NCI-H345 treated with DMSO at 0.1 percent for 48 hours (cell line): ENCODE results near the gene MPDZ.
"Not testable (repeated sequence)": the region's sequence is repeated elsewhere in the genome, so short reads cannot be mapped to it uniquely, and the experiment has no call there.

Source experiments
- DNase-seq: peaks from one replicate; lab custom pipeline; 2025; ENCODE audit not compliant: unreplicated experiment; lab: John Stamatoyannopoulos, UW

The MPDZ gene

DNA sequence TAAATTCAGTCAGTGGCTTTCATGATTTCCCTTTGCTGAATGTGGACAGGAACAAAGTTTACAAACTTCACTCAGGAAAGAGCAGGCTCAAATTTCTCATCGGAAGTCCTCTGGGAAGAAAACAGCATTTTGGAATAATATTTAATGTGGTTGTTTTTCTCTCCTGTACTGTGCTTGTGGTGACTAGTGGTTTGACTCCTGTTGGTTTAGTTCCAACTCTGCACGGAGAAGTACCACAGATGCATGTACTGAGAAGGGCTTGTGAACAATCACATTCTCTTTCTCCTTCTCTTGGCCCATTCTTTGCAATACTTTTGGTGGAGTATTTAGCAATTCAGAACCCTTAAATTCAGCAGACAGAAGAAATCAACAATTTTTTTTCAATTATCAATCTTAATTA is 13.3 kb downstream of the MPDZ start:
- DNase-seq: no peak

DNA sequence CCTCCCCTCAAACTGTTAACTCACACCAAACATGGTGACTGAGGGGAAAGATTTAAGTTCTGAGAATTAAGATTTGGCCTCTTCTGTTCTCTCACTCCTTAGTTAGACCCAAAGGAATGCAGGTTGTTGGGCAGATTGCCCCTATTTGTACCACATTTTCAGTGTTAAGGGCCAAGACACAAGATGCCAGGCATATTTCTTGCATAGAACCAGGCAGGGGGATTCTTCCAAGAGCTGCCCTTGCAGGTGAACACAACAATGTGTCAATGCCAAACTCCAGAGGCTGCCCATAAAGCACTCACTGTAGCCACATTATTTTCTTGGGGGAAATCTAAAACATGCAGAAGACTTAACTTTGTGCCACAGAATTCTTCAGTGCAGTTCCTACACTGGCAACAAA is 14.7 kb downstream of the MPDZ start:
- no peak for DNase-seq

DNA sequence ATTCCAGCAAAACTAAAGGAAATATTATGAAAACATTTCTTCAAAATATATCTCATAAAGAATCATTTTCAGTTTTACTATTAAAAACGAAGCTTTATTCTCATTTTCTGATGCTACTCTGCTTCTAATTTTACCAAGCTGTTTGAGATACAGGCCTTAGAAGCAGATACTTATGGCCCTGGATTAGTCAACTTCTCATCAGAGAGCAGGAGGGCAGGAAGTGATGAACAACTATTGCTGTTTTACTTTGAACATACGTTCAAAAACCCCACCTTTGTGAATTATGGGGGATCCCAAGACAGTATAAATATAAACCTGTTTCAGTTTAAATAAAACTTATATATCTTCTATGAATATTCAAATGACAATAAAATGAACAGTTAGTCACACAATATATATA is 16.0 kb downstream of the MPDZ start:
- DNase-seq: no peak

DNA sequence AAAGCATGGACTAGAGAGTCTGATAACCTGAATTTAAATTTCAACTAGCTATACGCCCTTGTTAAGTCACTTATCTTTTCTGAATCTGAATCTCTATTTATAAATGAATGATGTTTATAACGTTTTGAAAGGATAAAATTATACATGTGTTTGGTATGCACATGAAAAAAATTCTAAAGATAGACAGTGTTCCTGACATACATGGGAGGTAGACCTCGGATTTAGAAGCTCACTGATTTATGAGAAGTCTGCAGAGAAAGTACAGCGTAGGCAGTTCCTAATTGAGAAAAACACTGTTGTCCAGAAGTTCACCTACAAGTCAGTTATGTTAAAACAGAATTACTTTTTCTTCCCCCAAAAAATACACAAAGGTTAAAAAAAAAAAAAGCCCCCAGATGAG is 26.6 kb downstream of the MPDZ start:
- DNase-seq: no peak

DNA sequence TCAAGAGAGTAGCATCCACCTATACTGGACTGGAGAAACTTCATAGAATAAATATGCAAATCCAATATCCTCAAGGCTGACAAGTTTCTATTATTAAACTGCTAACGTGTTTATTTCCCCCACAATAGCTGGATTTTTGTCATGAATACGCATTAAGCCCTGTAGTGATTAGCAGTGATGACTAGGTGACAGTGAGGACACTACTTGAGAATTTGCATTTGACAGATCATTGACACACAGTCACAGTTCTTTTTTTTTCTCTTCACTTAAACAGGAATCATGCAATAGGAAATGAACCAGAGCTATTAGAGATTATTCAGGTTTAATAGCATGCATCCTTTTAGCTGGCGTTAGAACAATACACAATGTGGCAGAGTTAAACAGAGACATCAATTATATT is 35.3 kb downstream of the MPDZ start:
- DNase-seq: no peak

DNA sequence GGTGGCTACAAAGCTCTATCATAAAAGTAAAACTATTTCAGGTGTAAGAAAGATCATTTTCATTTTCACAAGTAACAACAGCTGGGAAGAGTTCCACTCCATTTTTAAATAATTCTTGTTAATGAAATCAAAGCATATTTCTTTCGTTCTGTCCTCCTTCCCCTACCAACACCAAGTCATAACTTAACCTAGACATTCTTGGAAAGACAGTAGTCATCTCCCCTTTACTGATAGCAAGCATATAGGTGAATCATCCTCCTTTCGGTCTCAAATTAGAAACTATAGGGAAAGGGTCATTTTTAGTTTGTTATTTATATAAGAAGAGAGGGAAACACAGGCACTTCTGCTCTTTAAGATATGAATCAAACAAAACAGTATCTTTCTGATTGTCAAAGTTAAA is 38.2 kb downstream of the MPDZ start:
- no peak for DNase-seq

DNA sequence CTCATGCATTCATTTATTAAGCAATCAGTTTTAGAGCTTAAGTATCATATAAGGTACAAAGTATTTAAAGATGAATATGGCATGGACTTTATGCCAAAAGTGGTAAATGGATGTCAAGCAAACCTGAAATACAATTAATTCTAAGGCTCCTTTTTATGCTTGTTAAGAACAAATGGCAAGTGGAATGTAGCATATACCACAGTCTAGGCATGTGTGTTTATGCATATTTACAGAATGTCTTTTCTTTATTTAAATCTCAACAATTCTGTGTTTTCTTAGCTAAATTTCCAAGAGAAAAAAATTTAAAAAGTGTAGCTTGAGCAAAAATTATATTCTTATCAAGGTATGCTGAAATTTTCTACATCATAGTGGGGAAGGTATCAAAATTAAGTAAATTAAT is 39.8 kb downstream of the MPDZ start:
- no peak for DNase-seq

DNA sequence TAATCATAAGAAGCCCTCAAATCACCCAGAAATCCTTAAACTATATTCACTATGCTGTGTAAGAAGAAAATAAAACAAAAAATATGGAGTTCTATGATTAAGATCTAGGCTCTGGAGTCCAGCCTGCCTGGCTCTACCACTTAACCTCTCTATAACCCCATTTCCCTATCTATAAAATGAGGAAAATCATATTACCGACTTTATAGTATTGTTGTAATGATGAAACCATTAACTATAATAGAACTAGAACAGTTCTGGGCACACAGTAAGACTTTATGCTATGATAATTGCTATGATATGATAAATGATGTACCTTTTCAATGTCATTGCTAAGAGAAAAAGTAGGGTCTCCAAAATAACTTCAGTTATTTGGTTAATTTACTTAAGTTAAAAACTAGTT is 40.3 kb downstream of the MPDZ start:
- DNase-seq: no peak

DNA sequence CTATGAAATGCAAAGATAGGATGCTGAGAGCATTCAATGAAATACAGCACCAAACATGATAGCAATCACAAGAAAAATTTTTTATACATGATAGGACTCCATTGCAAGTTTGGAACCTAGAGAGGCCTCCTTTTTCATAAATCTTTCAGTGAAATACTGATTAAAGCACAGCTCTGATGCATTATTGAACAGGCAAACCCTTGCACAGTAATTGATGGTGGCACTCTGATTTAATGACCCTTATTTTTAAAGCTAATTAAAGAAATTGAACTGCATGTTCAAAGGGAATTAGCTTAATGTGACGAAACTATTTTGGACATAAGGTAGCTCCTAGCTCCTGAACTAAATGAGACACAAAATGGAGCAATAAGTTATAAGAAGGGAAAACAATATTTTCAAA is 44.6 kb downstream of the MPDZ start:
- DNase-seq: no peak

DNA sequence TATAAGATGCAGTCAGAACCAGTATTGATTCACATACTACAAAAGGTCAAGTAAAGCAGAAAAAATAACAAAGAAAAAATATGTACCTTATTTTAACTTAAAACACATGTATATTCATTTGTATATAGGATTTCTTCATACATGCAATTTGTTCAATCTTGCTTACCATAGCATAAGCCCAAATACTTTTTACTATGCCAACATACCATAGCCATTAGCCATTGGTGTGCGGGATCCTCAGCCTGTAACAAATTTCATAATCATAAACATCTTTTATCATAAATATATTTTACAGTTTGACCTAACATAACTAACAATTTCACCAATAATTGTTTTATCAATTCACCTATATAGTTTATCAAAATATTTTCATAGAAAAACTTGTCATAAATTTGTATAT is 51.1 kb downstream of the MPDZ start:
- no peak for DNase-seq

DNA sequence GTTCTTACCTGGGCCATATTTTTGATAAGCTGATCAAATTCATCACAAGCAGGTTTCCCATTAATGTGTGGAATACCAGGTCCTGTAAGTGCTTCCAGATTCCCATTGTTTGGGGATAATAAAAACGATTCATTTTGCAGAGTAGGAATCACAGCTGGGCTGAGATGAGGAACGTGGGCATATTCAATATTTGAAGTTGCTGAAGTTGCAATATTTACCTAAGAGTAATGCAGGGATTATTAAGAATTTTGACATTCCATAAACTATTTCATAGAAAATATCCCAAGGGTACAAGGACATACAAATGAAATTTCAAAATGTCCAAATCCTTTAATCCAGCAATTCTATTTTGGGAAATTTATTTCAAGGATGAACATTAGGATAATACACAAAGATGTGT is 55.1 kb downstream of the MPDZ start:
- DNase-seq: no peak

DNA sequence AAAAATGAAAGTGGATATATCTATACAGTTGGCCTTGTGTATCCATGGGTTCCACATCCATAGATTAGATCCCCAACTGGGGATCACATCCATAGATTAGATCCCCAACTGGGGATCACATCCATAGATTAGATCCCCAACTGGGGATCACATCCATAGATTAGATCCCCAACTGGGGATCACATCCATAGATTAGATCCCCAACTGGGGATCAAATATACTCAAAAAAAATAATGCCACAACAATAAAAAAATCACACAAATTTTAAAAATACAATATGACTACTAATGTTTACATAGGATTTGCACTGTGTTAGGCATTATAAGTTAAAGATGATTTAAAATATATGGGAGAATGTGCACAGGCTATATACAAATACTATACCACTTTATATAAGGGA is 56.8 kb downstream of the MPDZ start:
- not testable (repeated sequence) for DNase-seq

DNA sequence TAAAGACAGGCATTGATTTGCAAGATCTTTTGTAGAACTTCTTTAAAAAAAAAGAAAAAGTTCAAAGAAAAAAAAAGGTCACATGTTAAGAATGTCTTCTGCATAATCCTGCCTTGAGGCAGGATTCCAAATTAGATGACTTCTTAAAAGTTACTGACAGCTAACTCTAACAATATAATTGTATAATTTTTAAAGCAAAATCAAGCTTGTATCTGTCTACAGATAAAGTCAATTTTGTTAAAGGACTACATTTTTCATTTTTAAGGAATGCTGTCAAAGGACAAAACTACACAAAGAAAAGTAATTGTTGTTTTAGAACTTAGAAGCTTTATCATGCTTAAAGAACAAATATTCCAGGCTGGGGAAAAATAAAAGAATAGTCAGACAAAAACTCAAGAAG is 57.8 kb downstream of the MPDZ start:
- no peak for DNase-seq

DNA sequence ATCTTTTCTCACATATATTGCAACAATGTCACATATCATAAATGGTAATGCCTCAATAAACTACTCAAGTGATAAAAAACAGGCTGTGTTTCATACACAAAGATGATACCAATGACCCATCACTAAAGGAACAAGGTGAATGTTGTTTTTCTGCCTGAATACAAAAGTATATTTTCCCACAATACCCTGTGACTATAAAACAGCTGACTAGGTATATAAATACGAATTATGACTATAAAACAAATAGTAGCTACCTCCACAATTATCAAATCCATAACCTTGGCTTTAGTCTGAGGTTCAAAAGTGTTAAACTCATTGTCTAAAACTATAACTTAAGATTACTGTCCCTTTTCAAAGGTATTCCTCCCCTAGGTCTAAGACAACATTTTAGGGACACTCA is 58.7 kb downstream of the MPDZ start:
- no peak for DNase-seq

DNA sequence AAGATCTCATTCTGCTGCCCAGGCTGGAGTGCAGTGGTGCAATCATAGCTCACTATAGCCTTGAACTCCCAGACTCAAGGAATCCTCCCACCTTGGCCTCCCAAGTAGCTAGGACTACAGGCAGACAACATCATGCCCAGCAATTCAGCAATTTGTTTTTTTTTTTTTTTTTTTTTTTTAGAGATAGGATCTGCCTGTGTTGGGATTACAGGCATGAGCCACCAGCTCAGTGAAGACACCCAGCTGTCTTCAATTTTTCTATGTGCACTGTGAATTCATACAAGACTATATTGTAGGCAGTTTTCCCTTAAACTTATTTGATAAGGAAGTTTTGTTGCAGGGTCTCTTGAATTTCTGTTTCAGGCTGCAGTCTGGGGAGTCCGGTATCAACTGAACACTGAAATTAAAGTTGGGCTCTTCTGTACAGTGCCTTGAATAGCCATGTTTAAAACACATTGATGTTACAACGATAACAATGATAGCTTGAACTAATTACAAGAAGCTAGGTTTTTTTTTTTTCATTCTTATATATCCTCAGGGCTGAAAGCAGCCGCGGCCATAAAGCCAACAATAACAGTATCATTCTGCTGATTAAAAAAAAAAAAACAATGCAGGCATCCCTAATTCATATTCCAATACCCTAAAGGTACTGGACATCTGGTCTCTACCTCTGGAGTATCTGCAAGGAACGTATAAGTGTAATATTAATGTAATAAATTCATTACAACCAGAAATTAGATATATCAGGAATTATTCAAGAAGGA is 63.5 kb downstream of the MPDZ start:
- no peak for DNase-seq

DNA sequence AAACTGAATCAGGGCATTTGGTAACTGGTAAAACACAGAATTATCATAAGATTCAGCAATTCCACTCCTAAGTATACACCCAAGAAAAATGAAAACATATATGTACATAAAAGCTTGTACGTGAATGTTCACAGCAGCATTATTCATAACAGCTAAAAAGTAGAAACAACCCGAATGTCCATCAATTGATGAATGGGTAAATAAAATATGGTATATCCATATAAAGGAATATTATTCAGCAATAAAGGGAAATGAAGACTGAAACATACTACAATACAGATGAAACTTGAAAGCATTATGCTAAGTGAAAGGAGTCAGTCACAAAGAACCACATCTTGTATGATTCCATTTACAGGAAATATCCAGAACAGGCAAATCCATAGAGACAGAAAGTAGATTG is 65.5 kb downstream of the MPDZ start:
- no peak for DNase-seq

DNA sequence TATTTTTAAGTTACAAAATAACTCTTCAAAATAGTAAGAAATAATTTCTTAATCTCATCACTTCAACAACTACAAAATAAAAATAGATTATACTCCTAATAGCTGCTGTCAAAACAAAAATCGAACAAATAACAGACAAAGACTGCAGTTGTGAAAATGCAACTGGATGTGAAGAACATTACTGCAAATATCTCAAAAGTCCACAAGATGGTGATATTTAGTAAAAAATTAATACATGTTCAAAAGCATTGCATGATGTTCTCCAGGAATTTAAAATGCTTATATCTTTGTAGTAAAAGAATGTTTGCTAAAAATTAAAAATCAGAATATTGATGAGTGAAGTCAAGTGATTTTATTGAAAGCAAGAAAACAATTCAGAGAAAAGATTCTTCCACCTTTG is 66.2 kb downstream of the MPDZ start:
- DNase-seq: no peak

DNA sequence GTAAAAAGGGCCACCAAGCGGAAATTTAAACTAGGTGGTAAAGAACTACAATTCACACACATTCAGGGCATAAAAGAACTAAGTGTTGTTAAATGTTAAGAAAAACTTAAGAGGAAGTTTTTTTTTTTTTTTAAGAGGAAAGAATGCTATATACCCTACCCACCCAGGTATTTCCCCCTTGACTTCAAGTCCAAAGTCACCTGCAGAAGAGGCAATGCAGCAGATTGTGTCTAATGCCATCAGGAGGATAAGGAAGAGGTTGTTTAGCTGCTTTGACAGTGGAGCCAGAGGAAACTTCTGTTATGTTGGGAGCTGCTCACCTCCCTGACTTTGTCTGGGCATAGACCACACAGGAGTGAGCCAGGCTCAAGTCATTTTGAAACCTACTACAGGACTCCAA is 69.2 kb downstream of the MPDZ start:
- no peak for DNase-seq

DNA sequence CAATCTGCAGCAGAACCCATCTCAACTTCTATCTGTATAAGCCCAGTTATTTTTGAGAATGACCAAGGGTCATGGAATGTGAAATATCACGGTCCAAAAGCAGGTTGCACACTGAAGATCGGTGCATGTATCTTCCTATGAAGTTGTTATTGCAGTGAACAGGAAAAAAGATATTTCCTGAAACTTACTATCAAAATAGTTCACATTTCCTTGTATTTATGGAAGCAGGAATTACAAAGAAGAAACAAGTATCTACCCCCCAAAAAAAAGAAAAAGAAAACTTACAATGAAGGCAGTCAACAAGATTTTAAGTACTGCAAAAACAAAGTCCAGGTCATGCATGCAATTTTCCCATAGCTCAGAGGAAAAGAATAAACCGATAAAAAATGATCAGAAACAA is 70.0 kb downstream of the MPDZ start:
- DNase-seq: no peak

DNA sequence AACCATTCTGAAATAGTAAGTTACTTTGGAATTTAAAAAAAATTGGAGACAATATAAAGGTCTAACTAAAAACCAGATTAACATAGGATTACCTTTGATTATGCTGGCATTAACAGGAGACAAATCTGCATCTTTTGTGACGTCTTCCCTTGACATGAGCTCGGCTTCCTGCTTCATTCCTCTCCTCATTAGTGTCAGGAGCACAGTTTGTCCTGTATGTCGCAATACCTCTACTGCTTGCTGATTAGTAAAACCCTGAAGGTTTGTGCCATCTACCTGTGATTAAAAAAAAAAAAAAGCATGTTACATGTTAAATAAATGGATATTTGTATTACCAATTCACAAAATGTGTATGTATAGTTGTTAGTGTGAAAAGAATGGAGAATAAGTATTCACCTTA is 73.7 kb downstream of the MPDZ start:
- DNase-seq: no peak

DNA sequence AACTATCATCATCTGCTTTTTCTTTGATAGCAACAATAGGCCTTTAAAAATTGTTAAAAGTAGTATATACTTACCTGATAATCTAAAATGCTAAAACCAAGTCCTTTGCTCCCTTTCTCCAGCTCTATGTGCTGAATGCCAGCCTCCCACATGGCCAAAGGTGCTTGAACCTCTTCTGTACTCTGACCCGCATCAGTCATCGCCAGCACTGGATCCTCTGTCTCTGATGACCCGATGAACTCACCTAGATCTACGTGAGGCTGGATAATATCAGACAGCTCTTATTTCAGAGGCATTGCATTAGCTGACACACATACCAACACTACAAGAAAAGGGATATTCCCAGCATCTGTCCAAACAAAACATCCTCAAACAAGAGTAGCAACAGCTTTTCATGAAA is 89.5 kb downstream of the MPDZ start:
- DNase-seq: no peak

DNA sequence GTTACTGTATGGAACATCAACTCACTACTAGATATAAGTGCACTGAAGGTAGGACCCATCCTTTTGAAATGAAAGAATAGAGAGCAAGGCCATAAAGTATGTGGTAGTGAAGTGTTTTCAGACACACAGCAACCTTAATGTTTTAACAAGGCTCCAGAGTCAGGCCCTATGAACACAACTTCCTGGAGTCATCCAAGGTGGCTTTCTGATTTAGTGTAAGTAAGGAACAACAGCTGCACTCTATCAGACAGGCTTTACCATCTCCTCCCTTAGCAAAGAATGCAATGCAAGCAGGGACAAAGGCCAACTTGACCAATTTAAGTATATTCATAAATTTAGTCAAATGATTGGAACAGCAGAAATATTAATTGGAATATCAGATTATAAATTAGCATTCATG is 90.1 kb downstream of the MPDZ start:
- DNase-seq: no peak

DNA sequence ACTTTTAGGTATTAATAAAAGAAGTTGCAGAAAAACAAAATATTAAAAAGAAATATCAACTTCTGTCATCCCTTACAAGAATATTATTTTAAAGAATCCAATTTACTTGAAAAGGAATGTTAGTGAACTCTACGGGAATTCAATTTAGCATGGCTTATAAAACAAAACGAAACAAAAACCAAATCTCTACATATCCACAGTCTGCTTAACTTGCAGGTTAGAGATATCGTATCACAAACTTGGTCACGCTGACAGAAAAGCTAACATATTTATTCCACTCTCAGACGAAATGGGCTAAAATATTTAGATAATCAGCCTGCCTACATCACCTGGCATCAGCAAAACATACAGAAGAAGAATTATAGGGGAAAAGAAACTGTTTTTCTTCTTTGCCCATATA is 92.7 kb downstream of the MPDZ start:
- no peak for DNase-seq

DNA sequence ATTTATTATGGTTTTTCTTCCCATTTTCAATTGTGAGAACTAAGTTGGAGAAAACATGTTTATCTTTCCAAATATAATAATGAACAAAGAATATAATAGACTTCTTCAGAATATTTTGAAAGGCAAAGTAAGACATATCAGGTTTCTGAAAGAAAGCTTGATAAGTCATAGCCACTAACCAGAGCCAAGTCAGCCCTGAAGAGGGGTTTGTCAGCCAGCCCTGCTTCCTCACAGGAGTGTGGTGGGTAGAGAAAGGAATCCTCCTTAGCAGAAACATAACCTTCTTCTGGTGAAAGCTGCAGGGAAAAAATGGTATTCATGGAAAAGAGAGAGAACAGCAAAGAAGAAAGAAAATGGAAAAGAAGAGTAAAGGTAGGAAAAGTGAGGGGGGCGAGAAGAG is 93.4 kb downstream of the MPDZ start:
- DNase-seq: no peak
